SK-N-SH (cell line): Measurements from ENCODE around the gene MAP2K2. TPM values are rescaled to one million over a fixed set of nuclear protein-coding genes. Genes with fewer than 3 reads are reported as not detected.

ENCODE experiments used
- CTCF ChIA-PET: fragments of 300-600, 350-600 bp; formaldehyde crosslinking; extraction: SDS; loops from one replicate; lab custom pipeline; 2021; lab: Yijun Ruan, JAX
- POLR2A ChIA-PET: fragments of 350-600 bp; sonication (Branson Sonifier 250); formaldehyde crosslinking; extraction: SDS; loops from one replicate; lab custom pipeline; 2020; ENCODE audit warnings: antibody characterized with exemption, inconsistent platforms; lab: Yijun Ruan, JAX
- DNase-seq: peaks from one replicate; pipeline ENCODE4 v3.0.0; 2012
- H2AFZ ChIP-seq: fragments of 200-600 bp; sonication (generic); 2 replicates; pipeline ENCODE4 v1.8.1; 2016; ENCODE audit warnings: antibody characterized with exemption, mild to moderate bottlenecking, low read depth
- H3F3A ChIP-seq: fragments of 200-600 bp; sonication (generic); replicated peaks from 2 replicates; pipeline ENCODE3; 2016; ENCODE audit warnings: antibody characterized with exemption, mild to moderate bottlenecking; ENCODE audit not compliant: insufficient read depth
- H3K27ac ChIP-seq, 2 experiments: fragments of 200-500 bp in 1 of 2; fragments of 200-600 bp in 1 of 2; sonication (Bioruptor generic) in 1 of 2; sonication (generic), shearing (Covaris generic) in 1 of 2; 2 replicates each; pipeline versions ENCODE4 v1.5.1 to v1.6.1; 2014 to 2016; ENCODE audit warnings: low read depth in 2 of 2, inconsistent platforms in 1 of 2, low read length in 1 of 2, mild to moderate bottlenecking in 1 of 2, mixed read lengths in 1 of 2
- H3K27me3 ChIP-seq: fragments of 200-600 bp; sonication (generic), shearing (Covaris generic); 2 replicates; pipeline ENCODE4 v1.6.1; 2016; ENCODE audit warnings: mixed run types; ENCODE audit not compliant: insufficient read depth
- H3K36me3 ChIP-seq, 2 experiments: fragments of 200-500 bp in 1 of 2; fragments of 200-600 bp in 1 of 2; sonication (Bioruptor generic) in 1 of 2; sonication (generic) in 1 of 2; replicated peaks in 1 of 2; 2 replicates each; pipeline versions ENCODE3 to v1.5.1; 2014 to 2016; ENCODE audit warnings: low read length in 1 of 2, mild to moderate bottlenecking in 1 of 2; ENCODE audit not compliant: insufficient read depth in 2 of 2, control insufficient read depth in 1 of 2
- H3K4me1 ChIP-seq, 2 experiments: fragments of 200-500 bp in 1 of 2; fragments of 200-600 bp in 1 of 2; sonication (Bioruptor generic) in 1 of 2; sonication (generic), shearing (Covaris generic) in 1 of 2; 2 replicates each; pipeline versions ENCODE4 v1.5.1 to v1.6.1; 2014 to 2016; ENCODE audit warnings: low read depth in 1 of 2, low read length in 1 of 2, mixed run types in 1 of 2; ENCODE audit not compliant: insufficient read depth in 2 of 2, control insufficient read depth in 1 of 2
- H3K4me2 ChIP-seq: fragments of 200-600 bp; sonication (generic), shearing (Covaris generic); 2 replicates; pipeline ENCODE4 v1.6.1; 2017; ENCODE audit warnings: mixed run types
- H3K4me3 ChIP-seq, 2 experiments: fragments of 200-500 bp in 1 of 2; fragments of 200-600 bp in 1 of 2; sonication (Bioruptor generic) in 1 of 2; sonication (generic), shearing (Covaris generic) in 1 of 2; 2 replicates each; pipeline versions ENCODE4 v1.5.1 to v1.8.1; 2014 to 2016; ENCODE audit warnings: low read depth in 2 of 2, inconsistent platforms in 1 of 2, low read length in 1 of 2, mild to moderate bottlenecking in 1 of 2, mixed read lengths in 1 of 2, moderate library complexity in 1 of 2
- H3K79me2 ChIP-seq: fragments of 200-600 bp; sonication (generic); 2 replicates; pipeline ENCODE4 v1.8.1; 2017; ENCODE audit warnings: mild to moderate bottlenecking; ENCODE audit not compliant: insufficient read depth
- H3K9ac ChIP-seq: fragments of 200-600 bp; sonication (generic); 2 replicates; pipeline ENCODE4 v1.6.1; 2017; ENCODE audit warnings: mixed run types
- H3K9me2 ChIP-seq: fragments of 200-600 bp; sonication (generic); 2 replicates; pipeline ENCODE4 v1.6.1; 2017; ENCODE audit warnings: mixed run types
- H3K9me3 ChIP-seq: fragments of 200-600 bp; sonication (generic); 2 replicates; pipeline ENCODE4 v1.6.1; 2017; ENCODE audit warnings: mixed run types, mild to moderate bottlenecking, moderate library complexity
- H4K20me1 ChIP-seq: fragments of 200-600 bp; sonication (generic); 2 replicates; pipeline ENCODE4 v1.6.1; 2017; ENCODE audit warnings: mild to moderate bottlenecking, mixed run types; ENCODE audit not compliant: insufficient read depth
- CHD2 ChIP-seq: fragments of 150-350 bp; IDR thresholded peaks from 2 replicates; pipeline ENCODE4 v1.6.1; 2018; ENCODE audit warnings: low read length; ENCODE audit not compliant: partially characterized antibody
- ELF1 ChIP-seq: IDR thresholded peaks from 2 replicates; pipeline ENCODE4 v1.4.0; 2012
- FOSL2 ChIP-seq: IDR thresholded peaks from 2 replicates; pipeline ENCODE4 v1.4.0; 2012; ENCODE audit warnings: low read depth, mild to moderate bottlenecking, moderate library complexity, borderline replicate concordance
- FOXM1 ChIP-seq: IDR thresholded peaks from 2 replicates; pipeline ENCODE4 v1.4.0; 2012; ENCODE audit warnings: low read depth, mild to moderate bottlenecking
- JUND ChIP-seq: IDR thresholded peaks from 2 replicates; pipeline ENCODE4 v1.4.0; 2012
- MXI1 ChIP-seq: IDR thresholded peaks from 2 replicates; pipeline ENCODE4 v1.6.1; 2012; ENCODE audit warnings: mild to moderate bottlenecking, low read depth, low read length, improper control_type of control experiment
- NFIC ChIP-seq: IDR thresholded peaks from 2 replicates; pipeline ENCODE4 v1.4.0; 2012; ENCODE audit warnings: borderline replicate concordance
- NRF1 ChIP-seq: IDR thresholded peaks from 2 replicates; pipeline ENCODE4 v1.6.1; 2012; ENCODE audit warnings: low read depth, mild to moderate bottlenecking, low read length
- PBX3 ChIP-seq: IDR thresholded peaks from 2 replicates; pipeline ENCODE4; 2012
- POLR2AphosphoS5 ChIP-seq: IDR thresholded peaks from 2 replicates; pipeline ENCODE4 v1.6.1; 2012; ENCODE audit warnings: low read depth, low read length
- RAD21 ChIP-seq: IDR thresholded peaks from 2 replicates; pipeline ENCODE4 v1.6.1; 2012; ENCODE audit warnings: mild to moderate bottlenecking, low read length
- RCOR1 ChIP-seq: fragments of 150-350 bp; IDR thresholded peaks from 2 replicates; pipeline ENCODE4 v1.6.1; 2017; ENCODE audit warnings: antibody characterized with exemption, low read length
- SIN3A ChIP-seq: IDR thresholded peaks from 2 replicates; pipeline ENCODE4 v1.6.1; 2012; ENCODE audit warnings: low read depth, mild to moderate bottlenecking, low read length, moderate library complexity, borderline replicate concordance
- TCF12 ChIP-seq: IDR thresholded peaks from 2 replicates; pipeline ENCODE4 v1.4.0; 2012
- WGBS: methylation state at CpG from one replicate; pipeline ENCODE4 v1.1.6; 2017; ENCODE audit warnings: low lambda C conversion rate; 5-methylcytosine and 5-hydroxymethylcytosine counted together
- polyA plus RNA-seq, 3 experiments: library from polyadenylated mRNA; depleted of rRNA; stranded (reverse); fragments of >200 nt; gene quantifications; 2 replicates each; pipeline ENCODE4 v1.2.3, GENCODE V29; 2012
- TF ChIP-seq, protein P1 (sequence below): IDR thresholded peaks from 2 replicates; pipeline ENCODE4 v1.4.0; 2012; ENCODE audit warnings: low read depth, borderline replicate concordance
- TF ChIP-seq, protein P2 (sequence below): IDR thresholded peaks from 2 replicates; pipeline ENCODE4 v1.4.0; 2012; ENCODE audit warnings: low read depth, borderline replicate concordance
- TF ChIP-seq, protein P3 (sequence below): fragments of 200-600 bp; sonication (generic); IDR thresholded peaks from 2 replicates; pipeline ENCODE4 v1.6.1; 2017; ENCODE audit warnings: antibody characterized with exemption, mild to moderate bottlenecking, moderate library complexity

Gene MAP2K2
- polyA plus RNA-seq, 1 of the 3 experiments (the other 2 are of a cell fraction): 114 TPM

DNA sequence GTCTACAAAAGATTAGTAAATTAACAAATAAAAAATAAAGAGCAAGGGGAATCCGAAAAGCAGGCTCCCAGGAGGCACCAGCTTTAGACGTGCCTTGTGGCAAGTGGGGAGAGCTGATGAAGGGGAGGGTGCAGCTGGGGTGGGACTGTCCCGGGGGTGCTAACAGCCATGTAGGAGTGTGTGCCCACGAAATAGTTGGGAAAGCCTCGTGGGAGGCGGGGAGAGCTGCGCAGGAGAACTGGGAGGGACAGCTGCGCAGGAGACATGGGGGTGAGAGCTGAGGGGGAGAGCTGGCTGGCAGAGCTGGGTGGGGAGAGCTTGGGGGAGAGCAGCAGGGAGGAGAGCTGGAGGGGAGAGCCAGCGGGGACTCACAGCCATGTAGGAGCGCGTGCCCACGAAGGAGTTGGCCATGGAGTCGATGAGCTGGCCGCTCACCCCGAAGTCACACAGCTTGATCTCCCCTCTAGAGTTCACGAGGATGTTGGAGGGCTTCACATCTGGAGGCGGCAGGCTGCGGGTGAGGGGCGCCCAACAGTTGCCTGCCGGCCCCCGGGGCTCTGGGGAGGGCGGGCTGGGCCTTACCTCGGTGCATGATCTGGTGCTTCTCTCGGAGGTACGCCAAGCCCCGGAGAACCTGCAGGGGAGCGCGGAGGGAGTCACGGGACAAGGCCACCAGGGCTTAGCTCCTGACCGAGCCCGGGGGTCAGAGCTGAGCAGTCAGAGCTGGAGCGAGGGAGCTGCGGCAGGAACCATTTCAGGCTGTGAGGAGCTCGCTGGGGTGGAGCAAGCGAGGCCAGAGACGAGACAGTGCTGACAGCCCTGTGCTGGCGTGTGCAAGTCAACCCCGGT, 23.1 kb downstream of the MAP2K2 start:
- Histone ChIP-seq H3K27me3 (no peaks in the 10 kb centered on the region), H3K4me2 (no peak overlapping the region), H4K20me1 (no peaks in the 10 kb centered on the region), H3K27ac (no peak overlapping the region), H3K9me2 (no peaks in the 10 kb centered on the region), H3K9ac (no peak overlapping the region), H3K79me2 (no peaks in the 10 kb centered on the region), H2AFZ (no peak overlapping the region), H3K9me3 (no peaks in the 10 kb centered on the region), H3K36me3 (peaks cover 4 to 37% of the 10 kb centered on the region in 2 experiments), H3K4me1 (no peaks in the 10 kb centered on the region), H3F3A (peaks cover 2% of the 10 kb centered on the region), H3K4me3 (no peak overlapping the region)
- ChIA-PET POLR2A (interaction anchor here (0.7 to 1.1 kb wide), 2 partner anchors 9 to 116 kb away, joined by 3 read pairs; partner anchors contain the start of gene EEF2), CTCF (interaction anchor here (0.8 to 1.1 kb wide), 2 partner anchors 113 kb away, joined by 3 read pairs; no protein-coding TSS in a partner anchor)
- WGBS: 91% methylated on average over 32 of the region's 38 CpGs
- no peak for DNase-seq
- TF ChIP-seq JUND (no peak), ELF1 (no peak), POLR2AphosphoS5 (no peak), NRF1 (no peak), RCOR1 (no peak), FOSL2 (no peak), MXI1 (no peak), RAD21 (no peak), TCF12 (no peak), FOXM1 (no peak), SIN3A (no peak), NFIC (no peak), PBX3 (no peak), CHD2 (no peak)
- TF ChIP-seq, protein P1, sequence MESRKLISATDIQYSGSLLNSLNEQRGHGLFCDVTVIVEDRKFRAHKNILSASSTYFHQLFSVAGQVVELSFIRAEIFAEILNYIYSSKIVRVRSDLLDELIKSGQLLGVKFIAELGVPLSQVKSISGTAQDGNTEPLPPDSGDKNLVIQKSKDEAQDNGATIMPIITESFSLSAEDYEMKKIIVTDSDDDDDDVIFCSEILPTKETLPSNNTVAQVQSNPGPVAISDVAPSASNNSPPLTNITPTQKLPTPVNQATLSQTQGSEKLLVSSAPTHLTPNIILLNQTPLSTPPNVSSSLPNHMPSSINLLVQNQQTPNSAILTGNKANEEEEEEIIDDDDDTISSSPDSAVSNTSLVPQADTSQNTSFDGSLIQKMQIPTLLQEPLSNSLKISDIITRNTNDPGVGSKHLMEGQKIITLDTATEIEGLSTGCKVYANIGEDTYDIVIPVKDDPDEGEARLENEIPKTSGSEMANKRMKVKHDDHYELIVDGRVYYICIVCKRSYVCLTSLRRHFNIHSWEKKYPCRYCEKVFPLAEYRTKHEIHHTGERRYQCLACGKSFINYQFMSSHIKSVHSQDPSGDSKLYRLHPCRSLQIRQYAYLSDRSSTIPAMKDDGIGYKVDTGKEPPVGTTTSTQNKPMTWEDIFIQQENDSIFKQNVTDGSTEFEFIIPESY: no peak
- TF ChIP-seq, protein P2, sequence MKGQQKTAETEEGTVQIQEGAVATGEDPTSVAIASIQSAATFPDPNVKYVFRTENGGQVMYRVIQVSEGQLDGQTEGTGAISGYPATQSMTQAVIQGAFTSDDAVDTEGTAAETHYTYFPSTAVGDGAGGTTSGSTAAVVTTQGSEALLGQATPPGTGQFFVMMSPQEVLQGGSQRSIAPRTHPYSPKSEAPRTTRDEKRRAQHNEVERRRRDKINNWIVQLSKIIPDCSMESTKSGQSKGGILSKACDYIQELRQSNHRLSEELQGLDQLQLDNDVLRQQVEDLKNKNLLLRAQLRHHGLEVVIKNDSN: no peak
- TF ChIP-seq, protein P3, sequence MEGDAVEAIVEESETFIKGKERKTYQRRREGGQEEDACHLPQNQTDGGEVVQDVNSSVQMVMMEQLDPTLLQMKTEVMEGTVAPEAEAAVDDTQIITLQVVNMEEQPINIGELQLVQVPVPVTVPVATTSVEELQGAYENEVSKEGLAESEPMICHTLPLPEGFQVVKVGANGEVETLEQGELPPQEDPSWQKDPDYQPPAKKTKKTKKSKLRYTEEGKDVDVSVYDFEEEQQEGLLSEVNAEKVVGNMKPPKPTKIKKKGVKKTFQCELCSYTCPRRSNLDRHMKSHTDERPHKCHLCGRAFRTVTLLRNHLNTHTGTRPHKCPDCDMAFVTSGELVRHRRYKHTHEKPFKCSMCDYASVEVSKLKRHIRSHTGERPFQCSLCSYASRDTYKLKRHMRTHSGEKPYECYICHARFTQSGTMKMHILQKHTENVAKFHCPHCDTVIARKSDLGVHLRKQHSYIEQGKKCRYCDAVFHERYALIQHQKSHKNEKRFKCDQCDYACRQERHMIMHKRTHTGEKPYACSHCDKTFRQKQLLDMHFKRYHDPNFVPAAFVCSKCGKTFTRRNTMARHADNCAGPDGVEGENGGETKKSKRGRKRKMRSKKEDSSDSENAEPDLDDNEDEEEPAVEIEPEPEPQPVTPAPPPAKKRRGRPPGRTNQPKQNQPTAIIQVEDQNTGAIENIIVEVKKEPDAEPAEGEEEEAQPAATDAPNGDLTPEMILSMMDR: no peak
